NCI-H1694 (cell line): ENCODE results near the gene LRRIQ1.
"Not testable (repeated sequence)": the region's sequence is repeated elsewhere in the genome, so short reads cannot be mapped to it uniquely, and the experiment has no call there.

ENCODE experiments used
- DNase-seq: peaks from one replicate; lab custom pipeline; 2025; lab: John Stamatoyannopoulos, UW

The LRRIQ1 gene

DNA sequence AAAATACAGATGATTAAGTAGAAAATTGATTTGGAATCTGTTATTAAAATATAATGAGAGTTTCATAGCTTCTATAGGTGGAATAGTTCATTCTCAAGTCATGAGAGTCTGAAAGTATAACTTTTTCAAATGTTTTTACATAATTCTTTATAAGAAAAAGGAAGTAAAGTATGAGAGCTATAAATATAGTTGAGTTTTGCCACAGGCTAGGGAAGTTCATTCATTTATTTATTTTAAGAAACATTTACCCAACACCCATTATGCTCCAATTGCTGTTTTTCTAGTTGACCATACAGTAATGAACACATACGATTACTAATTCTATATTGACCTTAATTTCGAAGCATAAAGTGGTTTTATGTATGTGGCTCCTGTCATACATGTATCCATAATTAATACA lies 24.8 kb downstream of the LRRIQ1 start:
- no peak for DNase-seq

DNA sequence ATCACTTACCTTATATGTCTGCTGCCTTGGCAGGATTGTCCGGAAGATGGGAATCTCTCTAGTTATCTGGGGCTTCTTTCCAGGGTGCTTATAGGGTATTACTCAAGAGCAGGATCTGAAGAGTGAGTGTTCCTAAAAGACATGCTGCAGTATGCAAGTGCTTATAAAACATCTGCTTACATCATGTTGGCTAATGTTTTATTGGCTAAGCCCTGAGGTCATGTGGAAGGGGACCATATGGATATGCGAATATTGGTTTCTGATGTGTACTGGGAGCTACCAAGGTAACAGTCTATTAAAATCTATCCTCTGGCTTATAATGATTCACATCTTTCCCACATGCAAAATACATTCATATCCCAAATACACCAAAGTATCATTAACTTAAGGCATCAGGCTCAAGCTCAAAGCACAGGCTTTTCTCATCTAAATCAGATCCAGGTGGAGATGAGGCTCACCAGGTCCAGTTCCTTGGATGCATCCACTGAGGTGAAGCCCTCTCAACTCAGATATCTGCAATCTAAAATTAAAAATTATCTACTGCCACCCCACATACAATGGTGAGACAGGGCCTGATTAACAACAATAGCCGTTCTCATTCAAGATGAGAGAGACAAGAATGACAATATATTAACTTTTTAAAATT lies 29.8 kb downstream of the LRRIQ1 start:
- DNase-seq = no peak

DNA sequence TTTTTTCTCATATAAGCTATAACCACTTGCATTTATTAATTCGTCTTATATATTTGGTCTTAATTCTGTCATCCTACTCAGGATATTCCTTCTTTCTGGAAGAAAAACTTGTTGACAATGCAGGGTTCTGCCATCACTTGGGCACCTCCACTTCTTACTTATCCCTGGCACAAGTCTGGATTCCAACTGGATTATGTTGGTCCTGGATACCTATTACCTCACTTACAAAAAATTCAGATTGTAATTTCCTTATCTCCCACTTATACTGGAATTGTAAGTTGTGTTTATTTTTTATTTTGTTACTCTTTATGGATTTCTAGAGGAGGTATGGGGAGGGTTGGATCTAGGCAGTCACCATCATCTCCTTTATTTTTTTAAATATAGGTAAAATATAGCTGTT lies 36.7 kb downstream of the LRRIQ1 start:
- DNase-seq = no peak

DNA sequence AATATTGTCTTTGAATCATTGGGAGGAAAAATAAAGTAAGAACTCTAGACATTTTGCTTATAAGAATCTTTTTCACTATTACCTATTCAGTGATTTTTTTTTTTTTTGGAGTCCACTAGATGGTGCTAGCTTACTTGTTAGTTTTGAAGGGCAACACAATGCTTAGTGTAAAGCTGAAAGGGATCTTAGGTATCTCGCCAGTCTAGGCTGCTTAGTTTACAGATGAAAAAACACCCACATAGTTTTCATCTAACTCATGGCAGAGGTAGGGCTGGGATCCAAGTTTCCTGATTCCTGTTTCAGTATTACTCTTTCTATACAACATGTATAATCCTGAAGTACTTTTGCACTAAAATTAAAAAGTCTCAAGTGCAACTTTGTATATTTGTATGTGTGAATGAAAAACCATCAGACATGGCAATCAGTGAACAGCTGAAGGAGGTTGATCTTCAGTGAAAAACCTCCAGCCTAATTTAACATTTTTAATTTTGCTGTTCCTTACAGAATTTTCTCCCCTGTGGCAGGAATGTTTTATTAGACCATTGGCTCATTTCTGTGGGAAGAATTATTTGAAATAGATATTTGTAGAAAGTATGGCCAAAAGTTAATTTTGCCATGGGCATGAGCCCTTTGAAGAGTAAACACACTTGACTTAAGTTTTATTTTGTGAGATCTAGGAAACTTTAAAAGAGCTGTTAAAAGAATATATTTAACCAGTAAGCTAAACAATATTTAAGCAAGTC lies 40.7 kb downstream of the LRRIQ1 start:
- peak; percentile 5 for DNase-seq

DNA sequence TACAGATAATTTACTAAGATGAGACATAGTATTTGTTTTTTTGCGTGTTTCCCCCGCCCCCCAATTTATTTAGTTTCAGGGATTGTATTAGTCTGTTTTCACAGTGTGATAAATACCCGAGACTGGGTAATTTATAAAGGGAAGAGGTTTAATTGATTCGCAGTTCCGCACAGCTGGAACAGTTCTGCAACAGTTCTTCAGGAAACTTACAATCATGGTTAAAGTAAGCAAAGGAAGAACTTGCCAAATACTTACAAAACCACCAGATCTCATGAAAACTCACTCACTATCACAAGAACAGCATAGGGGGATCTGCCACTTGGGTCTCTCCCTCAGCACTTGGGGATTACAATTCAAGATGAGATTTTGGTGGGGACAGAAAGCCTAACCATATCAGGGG lies 48.9 kb downstream of the LRRIQ1 start:
- DNase-seq = no peak

DNA sequence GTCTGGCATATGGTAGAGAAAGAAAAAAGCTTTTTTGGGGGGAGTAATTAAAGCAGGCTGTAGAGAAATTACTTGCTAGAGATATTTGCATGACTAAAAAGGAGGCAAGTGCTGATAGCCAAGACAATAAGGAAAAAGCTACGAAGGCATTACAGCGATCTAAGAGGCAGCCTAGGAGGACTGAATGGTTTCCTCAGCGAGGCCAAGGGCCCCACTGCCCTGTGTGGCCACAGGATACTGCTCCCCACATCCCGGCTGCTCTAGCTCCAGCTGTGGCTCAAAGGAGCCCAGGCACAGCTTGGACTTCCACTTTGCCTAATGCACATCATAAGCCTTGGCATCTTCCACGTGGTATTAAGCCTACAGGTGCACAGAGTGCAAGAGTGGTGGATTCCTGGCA lies 53.6 kb downstream of the LRRIQ1 start:
- no peak for DNase-seq

DNA sequence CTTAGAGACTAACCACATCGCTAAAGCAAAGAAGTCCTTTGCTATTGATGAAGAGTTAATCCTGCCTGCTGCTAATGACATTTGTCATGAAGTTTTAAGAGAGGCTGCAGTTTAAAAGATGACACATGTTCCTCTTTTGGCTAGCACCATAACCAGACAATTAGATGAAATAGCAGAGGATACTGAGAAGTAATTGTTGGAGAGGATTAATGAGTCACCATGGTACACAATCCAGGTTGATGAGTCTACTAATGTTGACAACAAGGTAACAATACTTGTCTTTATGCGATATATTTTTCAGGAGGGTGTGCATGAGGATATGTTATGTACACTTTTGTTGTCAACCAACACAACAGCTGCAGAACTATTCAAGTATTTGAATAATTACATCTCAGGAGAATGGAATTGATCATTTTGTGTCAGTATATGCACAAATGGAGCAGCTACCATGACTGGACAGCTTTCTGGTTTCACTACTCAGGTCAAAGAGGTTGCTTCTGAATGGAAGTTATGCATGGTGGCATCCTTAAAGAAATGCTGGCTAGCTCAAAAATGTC lies 56.7 kb downstream of the LRRIQ1 start:
- DNase-seq = no peak

DNA sequence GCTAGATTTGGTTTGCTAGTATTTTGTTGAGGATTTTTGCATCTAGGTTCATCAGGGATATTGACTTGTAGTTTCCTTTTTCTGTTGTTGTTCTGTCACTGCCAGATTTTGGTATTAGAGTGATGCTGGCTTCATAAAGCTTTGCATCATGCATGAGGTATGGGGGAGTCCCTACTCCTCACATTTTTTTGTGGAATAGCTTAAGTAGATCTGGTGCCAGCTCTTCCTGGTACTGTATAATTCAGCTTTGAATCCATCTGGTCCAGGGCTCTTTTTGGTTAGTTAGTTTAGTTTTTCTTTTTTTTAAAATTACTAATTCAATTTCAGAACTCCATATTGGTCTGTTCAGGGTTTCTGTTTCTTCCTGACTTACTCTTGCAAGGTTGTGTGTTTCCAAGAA lies 59.4 kb downstream of the LRRIQ1 start:
- no peak for DNase-seq

DNA sequence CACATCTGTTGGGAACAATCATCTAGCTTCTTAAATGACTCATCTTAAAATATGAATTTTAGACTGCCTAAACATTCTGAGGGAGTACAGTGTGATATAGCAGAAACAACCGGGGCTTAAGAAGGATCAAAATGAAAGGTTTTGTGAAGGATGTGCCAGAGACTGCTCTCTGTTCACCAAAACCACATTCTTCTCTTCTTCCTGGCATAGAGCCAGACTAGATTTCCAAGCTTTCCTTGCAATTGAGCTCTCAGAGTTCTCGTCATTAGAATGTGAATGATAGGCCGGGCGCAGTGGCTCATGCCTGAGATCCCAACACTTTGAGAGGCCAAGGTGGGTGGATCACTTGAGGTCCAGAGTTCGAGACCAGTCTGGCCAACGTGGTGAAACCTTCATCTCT lies 94.5 kb downstream of the LRRIQ1 start:
- no peak for DNase-seq

DNA sequence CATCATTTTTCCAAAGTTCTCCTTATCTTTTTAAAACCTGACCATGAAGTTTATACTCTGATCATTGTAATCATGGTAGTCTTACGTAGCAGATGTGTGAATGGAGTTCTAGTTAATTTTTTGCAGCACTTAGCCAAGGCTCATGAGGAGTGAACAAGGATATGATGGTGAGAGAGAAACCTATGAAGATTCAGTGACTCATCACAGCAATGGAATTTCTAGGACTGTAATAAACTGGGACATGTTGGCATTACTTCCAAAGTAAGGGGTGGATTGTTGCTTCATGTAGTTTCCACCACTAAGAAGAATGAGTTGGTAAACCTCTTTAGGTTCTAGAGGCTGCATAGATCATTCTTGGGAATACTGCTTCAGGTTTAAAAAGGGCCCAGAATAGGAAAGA lies 102.7 kb downstream of the LRRIQ1 start:
- DNase-seq = no peak

DNA sequence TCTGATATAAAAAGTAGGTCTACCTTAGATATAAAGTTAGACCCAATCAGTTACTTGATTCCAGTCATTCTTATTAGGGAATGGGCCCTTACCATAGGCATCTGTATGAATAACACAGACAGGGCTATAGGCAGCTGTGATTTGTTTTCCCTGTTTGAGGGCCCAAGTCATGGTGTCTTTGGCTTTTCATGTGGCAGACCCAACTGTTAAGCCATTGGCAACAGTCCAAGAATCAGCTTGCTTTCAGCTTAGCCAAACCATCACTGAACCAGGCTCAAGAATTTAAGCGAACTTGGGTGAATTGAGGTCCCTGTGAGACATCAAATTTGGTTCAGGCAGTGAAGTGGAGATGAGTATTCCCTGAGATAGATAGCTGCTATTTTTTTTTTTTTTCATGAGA lies 111.2 kb downstream of the LRRIQ1 start:
- no peak for DNase-seq

DNA sequence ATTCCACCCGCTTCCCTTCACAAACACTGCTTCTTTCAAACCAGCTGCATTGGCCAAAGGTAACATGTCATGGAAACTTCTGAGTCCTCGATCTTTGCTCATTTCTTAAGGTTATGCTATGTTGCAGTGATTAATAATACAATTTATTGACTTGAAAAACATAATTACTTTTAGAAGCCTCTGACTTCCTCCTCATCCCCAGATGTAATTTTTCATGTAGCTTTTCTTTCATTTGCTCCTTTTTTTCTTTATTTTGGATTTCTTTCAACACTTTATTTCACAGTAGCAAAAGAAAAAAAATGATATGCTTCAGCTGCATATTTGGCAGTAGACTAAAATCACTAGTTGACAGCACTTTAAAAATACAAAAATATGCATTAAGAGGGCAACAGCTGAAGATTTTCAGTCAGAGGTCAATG lies 116.2 kb downstream of the LRRIQ1 start:
- no peak for DNase-seq

DNA sequence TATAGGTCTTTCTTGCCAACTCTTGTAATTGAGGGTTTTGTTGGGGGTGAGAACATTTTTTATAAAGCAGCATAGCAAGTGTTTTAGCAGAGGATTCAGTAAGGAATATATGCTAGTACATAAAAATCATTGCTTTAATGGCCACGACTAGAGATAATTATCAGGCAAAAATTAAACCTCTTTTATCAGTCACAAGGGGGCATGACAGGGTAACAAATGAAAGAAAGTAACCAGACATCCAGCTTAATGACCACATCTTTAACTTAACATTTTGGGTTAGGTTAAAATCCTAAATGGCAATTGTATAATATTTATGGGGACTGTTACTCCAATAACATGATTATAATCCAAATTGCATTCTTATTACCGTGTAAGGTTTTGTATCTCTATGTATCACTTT lies 119.6 kb downstream of the LRRIQ1 start:
- no peak for DNase-seq

DNA sequence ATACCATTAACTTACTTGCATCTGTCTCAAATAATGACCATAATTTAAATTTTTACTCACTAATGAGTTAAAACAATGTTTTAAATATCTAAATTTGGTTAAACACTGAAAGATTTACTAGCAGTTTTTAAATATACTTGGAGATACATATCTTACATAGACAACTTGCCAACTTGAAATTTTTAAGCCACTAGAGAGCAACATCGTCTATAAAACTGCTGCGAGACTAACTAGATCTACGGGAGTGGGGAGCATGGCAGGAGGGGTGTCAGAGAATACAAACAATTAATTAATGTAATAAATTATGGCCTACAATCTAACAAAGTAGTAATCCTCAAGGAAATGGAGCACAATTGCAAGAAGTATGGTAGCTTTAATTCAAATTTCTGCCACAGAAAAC lies 120.4 kb downstream of the LRRIQ1 start:
- no peak for DNase-seq

DNA sequence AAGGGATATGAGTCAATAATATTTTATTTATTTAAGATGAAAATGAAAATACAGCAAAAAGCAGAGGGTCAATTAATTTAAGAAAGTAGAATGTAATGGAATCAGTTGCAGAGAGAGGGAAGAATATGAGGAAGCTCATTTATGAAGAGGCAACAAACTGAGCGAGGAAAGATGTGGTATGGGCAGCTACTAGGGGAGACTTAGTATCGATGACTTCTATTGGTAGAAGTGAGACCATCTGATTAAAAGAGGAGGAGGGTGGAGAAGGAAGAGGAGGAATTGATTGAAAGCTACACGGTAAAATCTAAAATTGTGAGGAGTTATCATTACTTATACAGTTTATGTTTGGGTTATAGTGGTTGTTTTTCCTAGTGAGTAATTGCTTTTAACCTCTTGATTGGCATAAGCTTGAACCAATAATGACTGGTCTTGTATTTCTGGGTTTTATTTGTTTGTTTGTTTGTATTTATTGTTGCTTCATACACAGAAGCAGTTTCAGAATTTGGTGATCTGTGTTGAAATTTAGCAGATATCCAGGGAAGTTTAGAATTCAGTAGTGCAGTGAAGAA lies 121.0 kb downstream of the LRRIQ1 start:
- no peak for DNase-seq

DNA sequence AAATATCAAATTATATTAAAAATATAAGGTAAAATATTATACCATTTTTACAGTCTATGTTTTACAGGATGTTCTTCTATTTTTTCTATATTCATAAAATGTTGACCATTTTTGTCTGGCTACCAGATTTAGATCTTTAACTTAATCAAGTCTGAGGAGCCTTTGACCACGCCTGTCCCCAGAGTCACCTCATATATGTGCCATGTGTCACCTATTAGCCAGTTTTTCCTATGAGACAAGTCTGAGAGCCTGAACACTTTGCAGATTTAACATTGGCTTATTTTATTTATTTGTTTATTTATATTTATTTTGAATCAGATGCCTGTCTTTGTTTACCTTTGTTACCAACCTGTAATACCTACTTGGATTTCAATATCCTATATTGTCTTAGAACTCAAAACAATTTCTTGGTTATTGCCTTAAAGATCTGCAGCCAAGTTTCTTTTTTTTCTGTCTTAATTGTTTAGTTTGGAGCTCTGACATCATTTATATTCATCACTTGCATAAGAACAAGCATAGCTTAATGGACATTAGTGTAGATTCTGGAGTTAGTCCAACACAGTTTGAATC lies 127.7 kb downstream of the LRRIQ1 start:
- DNase-seq = no peak

DNA sequence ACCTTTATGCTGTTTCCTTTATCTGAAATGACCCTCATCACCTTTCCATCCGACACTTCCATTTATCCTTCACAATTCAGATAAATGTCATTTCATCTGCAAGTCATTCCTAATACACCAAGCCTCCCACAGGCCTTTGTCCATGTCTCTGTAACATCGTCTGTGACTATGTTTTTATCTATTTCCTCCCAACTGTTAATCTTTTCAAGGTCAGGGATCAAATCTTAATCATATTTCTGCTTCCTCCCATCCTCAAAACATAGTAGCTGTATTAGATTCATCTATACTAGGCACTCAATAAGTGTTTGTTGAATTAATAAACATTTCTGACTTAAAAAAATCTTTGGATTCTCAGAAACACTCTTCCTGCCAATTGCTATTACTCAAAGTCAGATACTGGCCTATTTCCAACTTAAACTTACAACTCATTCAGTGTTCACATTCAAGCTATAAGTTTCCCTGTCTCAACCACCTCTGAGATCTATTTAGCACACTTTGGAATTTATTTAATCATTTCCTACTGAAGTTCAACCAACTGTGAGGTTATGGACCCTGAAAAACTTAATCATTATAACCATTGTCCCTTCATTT lies 143.6 kb downstream of the LRRIQ1 start:
- DNase-seq = no peak

DNA sequence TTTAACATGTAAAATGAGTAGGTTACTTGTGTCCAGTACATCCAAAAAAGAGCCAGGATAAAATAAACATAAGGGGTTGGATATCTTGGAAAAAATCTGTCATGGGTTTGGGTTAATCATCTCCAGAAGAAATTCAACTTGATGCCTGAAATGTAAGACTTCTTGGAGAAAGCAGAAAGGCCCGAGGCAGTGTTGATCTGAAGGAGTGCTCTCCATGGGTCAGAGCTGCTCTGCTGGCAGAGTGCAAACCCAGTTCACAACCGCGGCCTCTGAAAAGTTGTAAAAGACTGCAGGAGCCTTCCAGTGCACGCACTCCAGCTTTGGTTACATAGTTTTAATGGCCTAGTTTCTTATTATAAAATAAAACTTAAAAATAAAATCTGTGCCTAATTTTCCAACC lies 146.5 kb downstream of the LRRIQ1 start:
- no peak for DNase-seq

DNA sequence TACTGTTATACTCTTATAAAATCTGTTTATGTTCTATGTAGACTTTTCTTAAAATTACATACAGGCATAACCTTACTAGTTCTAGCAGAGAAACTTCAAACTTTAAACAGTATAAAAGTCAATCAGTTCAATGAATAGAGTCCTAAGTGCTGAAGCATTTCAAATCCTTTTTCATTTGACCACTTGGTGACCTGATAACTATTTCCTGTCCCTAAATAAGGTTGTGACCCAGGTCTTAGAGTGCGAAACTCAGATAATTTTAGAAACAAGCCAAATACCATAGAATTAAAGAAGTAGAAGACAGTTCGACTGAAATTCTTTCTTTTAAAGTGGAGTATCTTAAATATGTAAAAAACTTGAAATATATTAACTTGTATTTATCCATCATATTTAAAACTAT lies 147.7 kb downstream of the LRRIQ1 start:
- DNase-seq = no peak

DNA sequence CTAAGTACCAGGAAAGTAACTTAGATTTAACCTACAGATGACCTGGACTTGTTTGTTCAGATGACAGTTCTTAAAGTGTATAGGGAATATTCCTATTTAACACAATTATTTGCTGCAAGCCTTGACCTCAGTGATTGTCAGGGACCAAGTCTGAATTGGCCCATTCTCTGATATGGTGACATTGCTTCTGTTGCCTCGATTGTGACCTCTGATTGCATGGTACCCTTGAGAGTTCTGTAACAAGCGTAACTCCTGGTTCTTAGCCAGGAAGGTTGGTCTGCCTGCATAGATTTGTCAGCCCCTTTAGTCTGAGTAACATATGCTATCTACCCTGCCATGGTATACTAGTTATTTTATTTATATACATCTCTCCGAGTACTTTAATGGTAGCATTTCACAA lies 150.1 kb downstream of the LRRIQ1 start:
- no peak for DNase-seq

DNA sequence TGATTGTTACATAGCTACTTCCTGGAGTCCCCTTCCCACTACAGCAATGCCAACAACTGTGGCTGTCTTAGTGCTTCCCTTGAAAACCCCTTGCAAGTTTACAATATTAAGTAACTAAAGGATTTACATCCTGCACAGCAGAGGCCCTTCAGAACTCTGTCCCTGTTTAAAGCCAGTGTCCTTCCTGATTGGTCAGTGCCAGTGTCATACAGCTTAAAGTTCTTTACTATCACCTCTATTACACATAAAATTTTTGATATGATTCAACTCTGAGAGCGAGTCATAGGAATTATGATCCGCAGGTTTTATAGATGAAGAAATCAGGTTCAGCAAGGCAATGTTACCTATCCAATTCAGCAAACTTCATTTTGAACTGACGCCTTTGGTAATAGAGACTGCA lies 152.5 kb downstream of the LRRIQ1 start:
- no peak for DNase-seq

DNA sequence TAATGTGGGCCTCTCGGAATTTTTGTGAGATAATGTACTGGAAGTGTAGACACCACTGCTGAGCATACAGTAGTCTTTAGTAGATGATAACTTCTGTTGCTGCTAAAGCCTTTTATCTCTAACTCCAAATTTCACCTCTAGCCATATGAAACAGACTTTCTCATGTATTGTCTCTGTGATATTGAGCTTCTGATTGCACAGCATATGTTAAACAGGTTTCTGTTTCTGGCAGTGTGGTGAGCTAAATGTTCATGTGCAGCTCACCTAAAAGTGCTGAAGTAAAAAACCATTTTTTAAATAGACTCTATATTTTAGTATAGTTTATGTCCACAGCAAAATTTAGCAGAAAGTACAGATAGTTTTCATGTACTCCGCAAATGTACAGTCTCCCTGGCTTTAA lies 154.6 kb downstream of the LRRIQ1 start:
- DNase-seq = no peak

DNA sequence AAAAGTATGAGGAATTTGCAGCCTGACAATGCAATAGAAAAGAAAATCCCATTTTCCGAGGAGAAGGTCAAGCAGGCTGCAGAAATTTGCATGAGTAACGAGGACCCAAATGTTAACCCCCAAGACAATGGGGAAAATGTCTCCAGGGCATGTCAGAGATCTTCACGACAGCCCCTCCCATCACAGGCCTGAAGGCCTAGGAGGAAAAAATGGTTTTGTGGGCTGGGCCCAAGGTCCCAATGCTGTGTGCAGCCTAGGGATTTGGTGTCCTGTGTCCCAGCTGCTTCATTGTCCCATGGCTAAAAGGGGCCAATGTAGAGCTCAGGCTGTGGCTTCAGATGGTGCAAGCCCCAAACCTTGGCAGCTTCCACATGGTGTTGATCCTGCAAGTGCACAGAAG lies 167.7 kb downstream of the LRRIQ1 start:
- not testable (repeated sequence) for DNase-seq
